B cell (primary cell): ENCODE results near the gene FAM107B. TPM values are rescaled to one million over a fixed set of nuclear protein-coding genes. Genes with fewer than 3 reads are reported as not detected.

Experiments used
- ATAC-seq: fragments of 200-7000 bp; cut with Tn5 transposase; one replicate; pipeline ENCODE4 v1.10.0; 2021; ENCODE audit warnings: low read depth, mild to moderate bottlenecking, moderate number of reproducible peaks, moderate library complexity
- CTCF ChIA-PET: fragments of 350-600 bp; sonication (Branson Sonifier 250); formaldehyde crosslinking; loops from one replicate; lab custom pipeline; 2021; ENCODE audit warnings: antibody characterized with exemption, inconsistent platforms; lab: Charles Lee
- POLR2A ChIA-PET: fragments of 350-600 bp; sonication (Branson Sonifier 250); formaldehyde crosslinking; loops from one replicate; lab custom pipeline; 2021; ENCODE audit warnings: antibody characterized with exemption; lab: Charles Lee
- DNase-seq: peaks from one replicate; pipeline ENCODE4 v3.0.0; 2013
- H2AFZ ChIP-seq: 2 replicates; pipeline ENCODE4 v1.6.1; 2012; ENCODE audit warnings: mild to moderate bottlenecking, low read depth, low read length; ENCODE audit not compliant: insufficient read depth, poor library complexity, severe bottlenecking
- H3K27ac ChIP-seq, 2 donors: 1 replicate in 1 of 2; 2 replicates in 1 of 2; pipeline ENCODE4 v1.5.1; 2012 to 2013; ENCODE audit warnings: low read length in 2 of 2, mild to moderate bottlenecking in 2 of 2, moderate library complexity in 1 of 2
- H3K27me3 ChIP-seq, 4 experiments: fragments of 200-600 bp in 1 of 4; sonication (generic) in 1 of 4; replicated peaks in 1 of 4; 1 replicate in 2 of 4; 2 replicates in 2 of 4; pipeline versions ENCODE4 v1.6.1 to v1.7.0; 2013 to 2016; ENCODE audit warnings: low read length in 3 of 4, mild to moderate bottlenecking in 2 of 4, mixed read lengths in 1 of 4, moderate library complexity in 1 of 4; ENCODE audit not compliant: insufficient read depth in 4 of 4, control insufficient read depth in 3 of 4; ENCODE audit errors: control extremely low read depth in 1 of 4
- H3K36me3 ChIP-seq, 2 experiments: replicated peaks in 1 of 2; 1 replicate in 1 of 2; 2 replicates in 1 of 2; pipeline versions ENCODE4 v1.6.1 to v1.7.1; 2013; ENCODE audit warnings: low read length in 1 of 2; ENCODE audit not compliant: insufficient read depth in 2 of 2, control insufficient read depth in 1 of 2; ENCODE audit errors: control extremely low read depth in 1 of 2, extremely low read depth in 1 of 2
- H3K4me1 ChIP-seq, 2 donors: fragments of 200-600 bp in 1 of 2; sonication (generic) in 1 of 2; 1 replicate in 1 of 2; 2 replicates in 1 of 2; pipeline versions ENCODE4 v1.5.1 to v1.6.1; 2013 to 2017; ENCODE audit warnings: low read length in 2 of 2; ENCODE audit not compliant: control insufficient read depth in 2 of 2, insufficient read depth in 2 of 2
- H3K4me2 ChIP-seq: replicated peaks from 2 replicates; pipeline ENCODE3; 2012; ENCODE audit warnings: mild to moderate bottlenecking, low read depth, low read length; ENCODE audit not compliant: poor library complexity, severe bottlenecking
- H3K4me3 ChIP-seq, 5 experiments: fragments of 200-600 bp in 1 of 5; sonication (generic) in 1 of 5; 1 replicate in 3 of 5; 2 replicates in 2 of 5; pipeline versions ENCODE4 v1.5.1 to v1.7.0; 2011 to 2016; ENCODE audit warnings: low read length in 4 of 5, mild to moderate bottlenecking in 4 of 5, low read depth in 2 of 5, control low read depth in 1 of 5, moderate library complexity in 1 of 5; ENCODE audit not compliant: insufficient read depth in 1 of 5; ENCODE audit errors: control extremely low read depth in 1 of 5, extremely low read depth in 1 of 5
- H3K79me2 ChIP-seq: fragments of 200-600 bp; sonication (generic); one replicate; pipeline ENCODE4 v1.6.0; 2016; ENCODE audit warnings: low read length; ENCODE audit not compliant: control insufficient read depth, insufficient read depth
- H3K9ac ChIP-seq: fragments of 200-600 bp; sonication (generic); 2 replicates; pipeline ENCODE4 v1.6.1; 2017; ENCODE audit warnings: mild to moderate bottlenecking, low read length, moderate library complexity
- H3K9me3 ChIP-seq, 3 donors: one replicate each; pipeline versions ENCODE4 v1.6.1 to v1.7.1; 2013; ENCODE audit warnings: low read length in 2 of 3; ENCODE audit not compliant: control insufficient read depth in 2 of 3, insufficient read depth in 1 of 3; ENCODE audit errors: control extremely low read depth in 1 of 3
- H4K20me1 ChIP-seq: 2 replicates; pipeline ENCODE4 v1.6.0; 2012; ENCODE audit warnings: mild to moderate bottlenecking, low read length; ENCODE audit not compliant: insufficient read depth, control insufficient read depth, poor library complexity, severe bottlenecking
- H3K27ac Mint-ChIP-seq: one replicate; pipeline ENCODE4 v1.8.0; 2021; ENCODE audit warnings: mixed read lengths
- H3K27me3 Mint-ChIP-seq: one replicate; pipeline ENCODE4 v1.8.0; 2021; ENCODE audit warnings: mixed read lengths
- H3K4me1 Mint-ChIP-seq: one replicate; pipeline ENCODE4 v1.8.0; 2021; ENCODE audit warnings: mixed read lengths
- H3K4me3 Mint-ChIP-seq: one replicate; pipeline ENCODE4 v1.8.0; 2021; ENCODE audit warnings: mixed read lengths
- H3K9me3 Mint-ChIP-seq: one replicate; pipeline ENCODE4 v1.8.0; 2022; ENCODE audit warnings: mixed read lengths; ENCODE audit not compliant: insufficient read depth
- CTCF ChIP-seq: fragments of 200-600 bp; IDR thresholded peaks from one replicate; pipeline ENCODE4 v1.8.0; 2022; ENCODE audit warnings: antibody characterized with exemption, mild to moderate bottlenecking
- EZH2 ChIP-seq: IDR thresholded peaks from 2 replicates; pipeline ENCODE4 v1.6.1; 2012; ENCODE audit warnings: borderline replicate concordance, low read depth, mild to moderate bottlenecking, moderate library complexity, low read length; ENCODE audit not compliant: insufficient read depth, poor library complexity, severe bottlenecking
- WGBS: methylation state at CpG from one replicate; pipeline ENCODE4 v1.1.5; 2013; ENCODE audit warnings: missing lambda C conversion rate; ENCODE audit not compliant: insufficient coverage; 5-methylcytosine and 5-hydroxymethylcytosine counted together
- intact Hi-C: fragments of 100-400 bp; cut with micrococcal nuclease; formaldehyde crosslinking; loops from one replicate; pipeline ENCODE4 v1.10.0; 2022
- polyA plus RNA-seq: library from polyadenylated mRNA; depleted of rRNA; stranded (reverse); fragments of >200 nt; gene quantifications from 2 replicates; pipeline ENCODE4 v1.2.3, GENCODE V29; 2012
- total RNA-seq, 2 donors: library from RNA; stranded (reverse); fragments of 120-200 nt in 1 of 2; gene quantifications; 1 replicate in 1 of 2; 2 replicates in 1 of 2; pipeline versions ENCODE4 v1.2.3 to v1.2.4, GENCODE V29; 2013 to 2022

FAM107B gene
- total and polyA plus RNA-seq, 2 donors (not counting 1 experiment from before 2014, with no cell fraction given) = 31.9 to 318 TPM

- H3K4me2 ChIP-seq = no peak overlapping the region
- POLR2A ChIA-PET = no interaction called here
- H4K20me1 ChIP-seq = no peaks in the 10 kb centered on the region
Observed at GRCh38 chr10:14487488-14487883, 287.2 kb downstream of the FAM107B start.

More at GRCh38 chr10:14487488-14487883, 287.2 kb downstream of the FAM107B start:
- no peaks in the 10 kb centered on the region for H3K4me1 ChIP-seq
- 89% methylated on average over 5 of the region's 6 CpGs for WGBS
- no peak for DNase-seq
- peaks cover 4% of the 10 kb centered on the region for H3K4me1 Mint-ChIP-seq
- intact Hi-C loops = no loop called here
- H3K9me3 ChIP-seq = peaks cover 0 to 7% (median 0%) of the 10 kb centered on the region in 3 donors
- H3K79me2 ChIP-seq = no peaks in the 10 kb centered on the region
- ATAC-seq = no peak
- H3K36me3 ChIP-seq = no peaks in the 10 kb centered on the region
- no peak overlapping the region for H2AFZ ChIP-seq
- H3K27ac ChIP-seq = no peak overlapping the region
- peaks cover 0 to 29% (median 9%) of the 10 kb centered on the region in 4 experiments for H3K27me3 ChIP-seq
- peaks cover 42% of the 10 kb centered on the region for H3K27me3 Mint-ChIP-seq
- H3K4me3 ChIP-seq = no peak overlapping the region
- H3K27ac Mint-ChIP-seq = no peak overlapping the region
- no peak overlapping the region for H3K4me3 Mint-ChIP-seq
- H3K9ac ChIP-seq = no peak overlapping the region
- CTCF ChIA-PET = interaction anchor here (1.8 kb wide), 1 partner anchor 10 kb away, joined by 7 read pairs; no protein-coding TSS in a partner anchor
- H3K9me3 Mint-ChIP-seq = peaks cover 10% of the 10 kb centered on the region
- TF ChIP-seq EZH2 = no peak
- no peak for TF ChIP-seq CTCF
